ENCODE results near the gene NSMCE1. TPM values are rescaled to one million over a fixed set of nuclear protein-coding genes. Genes with fewer than 3 reads are reported as not detected.
"Not testable (repeated sequence)": the region's sequence is repeated elsewhere in the genome, so short reads cannot be mapped to it uniquely, and the experiment has no call there.

Gene NSMCE1
- total RNA-seq, 2 experiments from 2014 or later, result 112 to 117 TPM

DNA sequence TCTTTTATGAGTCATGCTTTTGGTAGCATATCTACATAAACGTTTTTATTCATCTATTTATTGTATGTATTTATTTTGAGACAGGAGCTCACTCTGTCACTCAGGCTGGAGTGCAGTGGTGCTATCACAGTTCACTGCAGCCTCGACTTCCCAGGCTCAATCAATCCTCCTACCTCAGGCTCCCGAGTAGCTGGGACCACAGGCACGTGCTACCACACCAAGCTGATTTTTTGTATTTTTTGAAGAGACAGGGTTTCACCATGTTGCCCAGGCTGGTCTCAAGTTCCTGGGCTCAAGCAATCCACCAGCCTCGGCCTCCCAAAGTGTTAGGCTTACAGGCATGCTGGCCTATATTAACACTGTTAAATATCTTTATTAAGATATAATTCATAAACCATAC, 24.8 kb upstream of the NSMCE1 start:
- Mint-ChIP-seq H3K27ac (no peak overlapping the region), H3K4me3 (no peak overlapping the region), H3K27me3 (ENCODE audit: low read depth) (no peaks in the 10 kb centered on the region), H3K4me1 (ENCODE audit: low read depth) (peaks cover 31% of the 10 kb centered on the region), H3K9me3 (no peaks in the 10 kb centered on the region), H3K36me3 (ENCODE audit: low read depth) (no peaks in the 10 kb centered on the region)
- no peak for DNase-seq
- intact Hi-C loops (cut with micrococcal nuclease), result no loop called here
- CTCF ChIA-PET, result no interaction called here

DNA sequence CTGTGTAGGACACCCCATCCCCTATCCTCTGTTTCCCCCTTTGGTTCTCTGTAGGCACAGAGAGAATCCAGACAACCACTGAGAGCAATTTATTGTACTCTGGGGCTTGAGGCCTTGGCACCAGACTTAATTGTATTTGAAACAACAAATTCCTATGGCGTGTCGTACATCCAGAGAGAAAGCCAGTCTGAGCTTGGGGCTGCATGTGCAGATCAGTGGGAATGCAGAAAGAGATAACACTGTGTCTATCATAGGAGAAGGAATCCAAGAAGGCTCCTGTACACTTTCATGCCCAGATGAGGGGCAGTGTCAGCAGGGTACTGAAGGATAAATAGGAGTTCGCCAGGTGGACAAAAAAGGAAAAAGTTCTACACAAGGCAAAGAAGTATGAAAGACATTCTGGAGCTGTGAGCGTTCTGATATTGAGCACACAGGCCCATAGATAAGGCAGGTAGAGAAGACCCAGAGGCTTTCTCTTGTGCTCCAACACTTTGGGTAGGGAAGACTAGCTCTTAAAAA, 23.2 kb upstream of the NSMCE1 start:
- CTCF ChIA-PET, result no interaction called here
- intact Hi-C loops (cut with micrococcal nuclease), result no loop called here
- H3K4me1 Mint-ChIP-seq (ENCODE audit: low read depth), result peaks cover 32% of the 10 kb centered on the region
- no peak overlapping the region for H3K4me3 Mint-ChIP-seq
- H3K36me3 Mint-ChIP-seq (ENCODE audit: low read depth), result peaks cover 5% of the 10 kb centered on the region
- H3K9me3 Mint-ChIP-seq, result peaks cover 5% of the 10 kb centered on the region
- H3K27ac Mint-ChIP-seq, result no peak overlapping the region
- DNase-seq, result no peak
- H3K27me3 Mint-ChIP-seq (ENCODE audit: low read depth), result no peaks in the 10 kb centered on the region

DNA sequence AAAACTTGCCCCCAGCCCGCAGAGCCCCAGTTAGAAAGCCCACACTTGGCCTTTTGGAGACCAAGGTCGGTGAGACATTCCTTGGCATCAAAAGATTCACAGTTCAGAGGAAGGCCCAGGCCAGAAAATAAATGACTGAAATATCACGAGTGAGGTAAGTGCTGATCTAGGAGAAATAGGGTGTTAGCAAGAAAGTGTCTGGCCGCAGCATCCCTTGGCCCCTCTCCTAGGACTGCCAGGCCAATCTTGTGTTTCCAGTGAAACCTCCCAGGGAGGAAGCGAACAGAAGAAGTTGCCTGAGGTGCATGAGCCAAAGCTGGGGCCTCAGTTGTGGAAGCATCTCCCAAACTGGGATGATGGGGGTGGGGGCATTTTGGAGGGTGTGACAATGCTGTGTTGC, 22.5 kb upstream of the NSMCE1 start:
- no peak for DNase-seq
- CTCF ChIA-PET, result interaction anchor here (0.9 kb wide), 1 partner anchor 8 kb away, joined by 3 read pairs; no protein-coding TSS in a partner anchor
- Mint-ChIP-seq H3K27ac (no peak overlapping the region), H3K27me3 (ENCODE audit: low read depth) (no peaks in the 10 kb centered on the region), H3K4me1 (ENCODE audit: low read depth) (peaks cover 36% of the 10 kb centered on the region), H3K9me3 (peaks cover 5% of the 10 kb centered on the region), H3K36me3 (ENCODE audit: low read depth) (peaks cover 5% of the 10 kb centered on the region), H3K4me3 (no peak overlapping the region)
- intact Hi-C loops (cut with micrococcal nuclease), result no loop called here

- Mint-ChIP-seq H3K4me3 (no peak overlapping the region), H3K36me3 (ENCODE audit: low read depth) (peaks cover 5% of the 10 kb centered on the region), H3K9me3 (peaks cover 5% of the 10 kb centered on the region), H3K4me1 (ENCODE audit: low read depth) (peaks cover 41% of the 10 kb centered on the region), H3K27ac (no peak overlapping the region), H3K27me3 (ENCODE audit: low read depth) (no peaks in the 10 kb centered on the region)
- DNase-seq, result peak; percentile 31
- CTCF ChIA-PET, result interaction anchor here (0.5 to 1.1 kb wide), 4 partner anchors 8 to 78 kb away, joined by 3 to 4 read pairs (median 4); no protein-coding TSS in a partner anchor
- intact Hi-C loops (cut with micrococcal nuclease), result no loop called here
These were observed 22.0 kb upstream of the NSMCE1 start for GRCh38 chr16:27290562-27290961.

GRCh38 chr16:27289669-27290068, 21.1 kb upstream of the NSMCE1 start:
- H3K36me3 Mint-ChIP-seq (ENCODE audit: low read depth), result peaks cover 5% of the 10 kb centered on the region
- no peak for DNase-seq
- peaks cover 50% of the 10 kb centered on the region for H3K4me1 Mint-ChIP-seq (ENCODE audit: low read depth)
- CTCF ChIA-PET, result interaction anchor here (1.1 kb wide), 1 partner anchor 78 kb away, joined by 4 read pairs; no protein-coding TSS in a partner anchor
- peak overlapping the region; percentile 25 for H3K27ac Mint-ChIP-seq
- H3K27me3 Mint-ChIP-seq (ENCODE audit: low read depth), result peaks cover 3% of the 10 kb centered on the region
- H3K9me3 Mint-ChIP-seq, result peaks cover 5% of the 10 kb centered on the region
- intact Hi-C loops (cut with micrococcal nuclease), result no loop called here
- no peak overlapping the region for H3K4me3 Mint-ChIP-seq

DNA sequence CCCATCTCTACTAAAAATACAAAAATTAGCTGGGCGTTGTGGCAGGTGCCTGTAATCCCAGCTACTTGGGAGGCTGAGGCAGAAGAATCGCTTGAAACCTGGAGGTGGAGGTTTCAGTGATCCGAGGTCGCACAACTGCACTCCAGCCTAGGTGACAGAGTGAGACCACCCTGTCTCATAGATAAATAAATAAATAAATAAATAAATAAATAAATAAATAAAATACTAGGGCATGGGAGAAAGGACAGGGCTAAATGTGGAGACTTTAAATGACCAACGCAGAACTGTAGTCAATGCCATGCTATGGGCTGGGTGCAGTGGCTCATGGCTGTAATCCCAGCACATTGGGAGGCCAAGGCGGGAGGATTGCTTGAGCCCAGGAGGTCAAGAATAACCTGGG, 19.7 kb upstream of the NSMCE1 start:
- H3K9me3 Mint-ChIP-seq; H3K36me3 Mint-ChIP-seq (ENCODE audit: low read depth); intact Hi-C loops (cut with micrococcal nuclease); H3K27ac Mint-ChIP-seq; H3K27me3 Mint-ChIP-seq (ENCODE audit: low read depth); DNase-seq; H3K4me3 Mint-ChIP-seq: not testable (repeated sequence)
- H3K4me1 Mint-ChIP-seq (ENCODE audit: low read depth), result peaks cover 62% of the 10 kb centered on the region
- CTCF ChIA-PET, result interaction anchor here (0.6 to 1.2 kb wide), 3 partner anchors 14 to 122 kb away, joined by 3 to 6 read pairs (median 6); no protein-coding TSS in a partner anchor

GRCh38 chr16:27287887-27288286, 19.3 kb upstream of the NSMCE1 start:
- CTCF ChIA-PET, result interaction anchor here (0.6 to 1.2 kb wide), 4 partner anchors 14 to 123 kb away, joined by 3 to 6 read pairs (median 6); no protein-coding TSS in a partner anchor
- H3K36me3 Mint-ChIP-seq (ENCODE audit: low read depth), result peaks cover 5% of the 10 kb centered on the region
- no peak for DNase-seq
- intact Hi-C loops (cut with micrococcal nuclease), result no loop called here
- H3K4me3 Mint-ChIP-seq, result no peak overlapping the region
- H3K27ac Mint-ChIP-seq, result no peak overlapping the region
- H3K4me1 Mint-ChIP-seq (ENCODE audit: low read depth), result peaks cover 64% of the 10 kb centered on the region
- H3K9me3 Mint-ChIP-seq, result peaks cover 7% of the 10 kb centered on the region
- peaks cover 3% of the 10 kb centered on the region for H3K27me3 Mint-ChIP-seq (ENCODE audit: low read depth)

GRCh38 chr16:27287051-27287811, 18.7 kb upstream of the NSMCE1 start:
- CTCF ChIA-PET, result interaction anchor here (1.1 to 1.2 kb wide), 2 partner anchors 53 to 57 kb away, joined by 3 to 5 read pairs; no protein-coding TSS in a partner anchor
- DNase-seq, result no peak
- Mint-ChIP-seq H3K27me3 (ENCODE audit: low read depth) (peaks cover 6% of the 10 kb centered on the region), H3K4me3 (no peak overlapping the region), H3K9me3 (peaks cover 7% of the 10 kb centered on the region), H3K4me1 (ENCODE audit: low read depth) (peaks cover 68% of the 10 kb centered on the region), H3K36me3 (ENCODE audit: low read depth) (peaks cover 5% of the 10 kb centered on the region), H3K27ac (no peak overlapping the region)
- intact Hi-C loops (cut with micrococcal nuclease), result no loop called here

DNA sequence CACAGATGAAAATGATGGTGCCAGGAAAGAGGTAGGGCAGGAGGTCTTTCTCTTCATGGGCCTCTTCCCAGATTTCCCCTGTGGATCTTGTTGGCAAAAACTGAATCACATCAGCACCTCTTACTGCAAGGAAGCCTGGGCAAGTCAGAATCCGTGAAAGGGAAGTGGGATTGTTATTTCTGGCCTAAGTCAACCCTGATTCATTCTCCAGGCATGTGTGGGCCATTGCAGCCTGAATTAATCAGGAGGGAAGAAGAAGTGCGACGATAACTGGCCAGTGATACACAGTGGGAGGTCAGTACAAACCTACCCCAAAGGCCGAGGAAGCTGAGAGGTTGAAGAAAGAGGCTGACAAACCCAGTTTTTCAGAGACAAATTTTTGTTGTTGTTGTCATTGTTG, 17.9 kb upstream of the NSMCE1 start:
- Mint-ChIP-seq H3K9me3 (peaks cover 7% of the 10 kb centered on the region), H3K27me3 (ENCODE audit: low read depth) (peaks cover 8% of the 10 kb centered on the region), H3K4me3 (no peak overlapping the region), H3K4me1 (ENCODE audit: low read depth) (peaks cover 72% of the 10 kb centered on the region), H3K27ac (no peak overlapping the region), H3K36me3 (ENCODE audit: low read depth) (peaks cover 5% of the 10 kb centered on the region)
- CTCF ChIA-PET, result interaction anchor here (1.8 kb wide), 1 partner anchor 82 kb away, joined by 6 read pairs; no protein-coding TSS in a partner anchor
- no peak for DNase-seq
- intact Hi-C loops (cut with micrococcal nuclease), result no loop called here

DNA sequence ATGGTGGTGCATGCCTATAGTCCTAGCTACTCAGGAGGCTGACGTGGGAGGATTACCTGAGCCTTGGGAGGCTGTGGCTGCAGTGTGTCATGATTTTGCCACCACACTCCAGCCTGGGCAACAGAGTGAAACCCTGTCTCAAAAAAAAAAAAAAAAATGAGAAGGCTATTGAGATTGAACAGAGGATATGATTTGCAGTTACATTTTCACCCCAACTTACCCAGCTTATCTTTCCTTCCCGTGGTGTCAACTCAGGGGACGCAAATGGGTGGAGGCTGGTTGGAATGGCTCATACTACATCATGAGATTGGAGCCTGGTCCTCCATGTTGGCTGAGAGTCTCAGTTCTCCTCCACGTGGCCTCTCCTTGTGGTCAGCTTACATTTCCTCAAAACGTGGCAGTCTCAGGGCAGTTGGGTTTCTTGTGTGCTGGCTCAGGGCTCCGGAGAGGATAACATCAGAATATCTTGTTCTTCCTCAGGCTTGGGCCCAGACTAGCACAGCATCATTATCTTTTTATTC, 17.2 kb upstream of the NSMCE1 start:
- no peak for DNase-seq
- CTCF ChIA-PET, result interaction anchor here (1.1 to 1.8 kb wide), 2 partner anchors 19 to 82 kb away, joined by 6 read pairs; no protein-coding TSS in a partner anchor
- Mint-ChIP-seq H3K9me3 (peaks cover 7% of the 10 kb centered on the region), H3K4me1 (ENCODE audit: low read depth) (peaks cover 75% of the 10 kb centered on the region), H3K27ac (no peak overlapping the region), H3K27me3 (ENCODE audit: low read depth) (peaks cover 15% of the 10 kb centered on the region), H3K4me3 (no peak overlapping the region), H3K36me3 (ENCODE audit: low read depth) (peaks cover 5% of the 10 kb centered on the region)
- intact Hi-C loops (cut with micrococcal nuclease), result no loop called here

DNA sequence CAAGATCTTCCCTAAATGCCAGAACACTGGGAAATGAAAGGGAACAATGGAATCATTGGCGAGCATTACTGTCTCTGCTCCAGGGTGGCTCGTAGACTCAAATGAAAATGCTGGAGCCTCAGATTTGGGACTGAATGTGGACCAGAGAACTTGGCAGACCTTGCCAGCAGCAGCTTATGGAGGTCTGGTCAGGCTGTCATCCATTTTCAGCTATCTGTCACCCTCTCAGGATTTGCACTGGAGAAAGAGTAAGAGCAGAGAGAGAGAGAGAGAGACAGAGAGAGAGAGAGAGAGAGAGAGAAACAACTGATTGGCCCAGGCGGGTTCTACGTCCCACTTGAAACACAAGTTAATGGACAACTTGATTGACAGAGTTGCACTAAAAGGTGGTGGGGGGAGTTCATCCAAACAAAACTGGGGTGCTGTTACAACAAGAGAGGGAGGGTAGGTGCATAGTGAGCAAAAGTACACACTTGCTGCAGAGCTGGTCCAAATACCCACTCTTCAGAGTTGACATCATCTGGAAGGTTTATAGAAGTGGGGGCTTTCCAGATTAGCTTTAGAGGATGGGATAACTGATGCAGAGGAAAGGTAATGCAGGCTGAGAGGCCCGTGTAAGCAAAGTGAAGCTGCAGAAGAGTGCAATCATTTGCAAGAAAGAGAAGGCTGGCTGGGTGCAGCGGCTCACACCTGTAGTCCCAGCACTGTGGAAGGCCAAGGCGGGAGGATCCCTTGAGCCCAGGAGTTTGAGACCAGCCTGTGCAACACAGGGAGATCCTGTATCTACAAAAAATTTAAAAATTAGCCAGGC, 16.5 kb upstream of the NSMCE1 start:
- H3K36me3 Mint-ChIP-seq (ENCODE audit: low read depth), result peaks cover 5% of the 10 kb centered on the region
- H3K27ac Mint-ChIP-seq, result no peak overlapping the region
- CTCF ChIA-PET, result interaction anchor here (0.6 to 1.8 kb wide), 4 partner anchors 20 to 83 kb away, joined by 3 to 6 read pairs (median 6); no protein-coding TSS in a partner anchor
- peaks cover 69% of the 10 kb centered on the region for H3K4me1 Mint-ChIP-seq (ENCODE audit: low read depth)
- intact Hi-C loops (cut with micrococcal nuclease), result loop anchor here (1.0 kb wide), 1 partner anchor 50 kb away; no protein-coding TSS in a partner anchor
- no peak for DNase-seq
- H3K9me3 Mint-ChIP-seq, result peaks cover 7% of the 10 kb centered on the region
- no peak overlapping the region for H3K4me3 Mint-ChIP-seq
- H3K27me3 Mint-ChIP-seq (ENCODE audit: low read depth), result peaks cover 15% of the 10 kb centered on the region

GRCh38 chr16:27281243-27281642, 12.7 kb upstream of the NSMCE1 start:
- peaks cover 52% of the 10 kb centered on the region for H3K4me1 Mint-ChIP-seq (ENCODE audit: low read depth)
- no peak for DNase-seq
- H3K9me3 Mint-ChIP-seq, result peaks cover 2% of the 10 kb centered on the region
- peak overlapping the region; percentile 57 for H3K4me3 Mint-ChIP-seq
- CTCF ChIA-PET, result interaction anchor here (0.8 to 1.3 kb wide), 4 partner anchors 36 to 46 kb away, joined by 3 to 6 read pairs (median 5); no protein-coding TSS in a partner anchor
- intact Hi-C loops (cut with micrococcal nuclease), result no loop called here
- H3K27me3 Mint-ChIP-seq (ENCODE audit: low read depth), result peaks cover 15% of the 10 kb centered on the region
- no peaks in the 10 kb centered on the region for H3K36me3 Mint-ChIP-seq (ENCODE audit: low read depth)
- H3K27ac Mint-ChIP-seq, result no peak overlapping the region

Data from activated naive CD4-positive, alpha-beta T cell treated with anti-CD3 and anti-CD28 coated beads for 36 hours (primary cell).